Stimulated activated CD4-positive, alpha-beta T cell treated with anti-CD3 and anti-CD28 coated beads, Interleukin-15, amount 100 ng/mL, for 24 hours (primary cell): ENCODE data around the gene TK2.
"Not testable (repeated sequence)": the region's sequence is repeated elsewhere in the genome, so short reads cannot be mapped to it uniquely, and the experiment has no call there.

Source experiments
- DNase-seq: peaks from one replicate; pipeline ENCODE4 v3.0.0-alpha.2; 2020

Gene TK2

DNA sequence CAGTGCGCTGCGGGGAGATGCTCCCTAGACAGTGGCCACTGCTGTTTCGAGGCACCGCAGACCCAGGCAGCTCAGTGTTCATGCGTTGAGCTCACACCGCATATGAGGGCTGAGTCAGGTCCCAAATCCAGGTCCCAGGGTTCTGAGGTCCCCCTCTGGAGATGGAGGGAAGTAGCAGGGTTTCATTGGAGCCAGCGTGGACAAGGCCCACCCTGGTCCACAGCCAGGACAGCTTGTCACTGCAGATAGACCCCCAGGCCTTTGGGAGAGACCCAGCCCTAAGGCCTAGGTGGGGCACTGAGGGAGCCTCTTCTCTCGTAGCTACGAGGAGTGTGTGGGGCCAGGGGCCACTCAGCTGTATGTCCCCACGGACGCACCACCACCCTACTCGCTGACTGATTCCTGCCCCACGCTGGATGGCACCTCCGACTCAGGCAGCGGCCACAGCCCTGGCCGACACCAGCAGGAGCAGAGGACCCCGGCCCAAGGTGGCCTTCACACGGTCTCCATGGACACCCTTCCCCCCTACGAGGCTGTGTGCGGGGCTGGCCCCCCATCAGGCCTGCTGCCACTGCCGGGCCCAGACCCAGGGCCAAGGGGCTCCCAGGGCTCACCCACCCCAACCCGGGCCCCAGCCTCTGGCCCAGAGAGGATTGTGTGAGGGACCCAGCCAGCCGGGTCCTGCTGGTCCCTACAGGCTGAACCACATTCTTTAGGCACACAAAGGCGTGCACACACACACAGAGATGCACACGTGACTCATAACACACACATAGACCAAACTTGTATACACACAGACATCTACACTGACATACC is 69.4 kb downstream of the TK2 start:
- no peak for DNase-seq

DNA sequence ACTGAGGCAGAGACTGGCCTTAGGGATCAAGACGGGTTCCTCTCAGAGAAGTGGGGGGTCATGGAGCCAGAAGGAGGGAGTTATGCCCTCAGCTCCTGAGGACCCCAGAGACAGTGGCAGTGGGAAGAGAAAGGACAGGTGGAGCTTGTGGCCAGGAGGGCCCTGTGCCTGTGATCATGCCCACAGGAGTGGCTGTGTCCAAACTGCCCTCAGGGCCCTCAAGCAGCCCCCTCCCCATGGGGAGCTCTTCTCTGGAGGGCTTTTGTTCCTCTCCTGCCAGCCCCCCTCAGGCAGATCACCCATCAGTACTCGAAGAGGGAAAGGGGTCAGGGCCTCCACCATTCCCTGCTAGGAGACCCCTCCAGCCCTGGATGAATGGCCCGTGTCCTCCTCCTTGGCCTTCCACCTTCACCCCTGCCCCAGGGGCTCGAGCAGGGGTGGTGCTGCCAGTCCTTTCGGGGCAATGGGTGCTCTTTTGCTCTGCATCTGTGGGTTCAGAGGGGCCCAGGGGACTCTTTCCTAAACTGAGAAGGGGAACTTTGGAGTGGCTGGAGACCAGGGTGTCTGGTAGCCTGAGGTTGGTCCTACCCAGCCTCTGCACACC is 70.2 kb downstream of the TK2 start:
- DNase-seq = no peak

GRCh38 chr16:66478733-66479511 is 71.0 kb downstream of the TK2 start:
- peak; percentile 90 for DNase-seq

GRCh38 chr16:66477028-66477515 is 72.8 kb downstream of the TK2 start:
- no peak for DNase-seq

GRCh38 chr16:66476328-66477027 is 73.4 kb downstream of the TK2 start:
- peak; percentile 71 for DNase-seq

- no peak for DNase-seq
These were observed 74.7 kb downstream of the TK2 start for GRCh38 chr16:66475232-66475631.

DNA sequence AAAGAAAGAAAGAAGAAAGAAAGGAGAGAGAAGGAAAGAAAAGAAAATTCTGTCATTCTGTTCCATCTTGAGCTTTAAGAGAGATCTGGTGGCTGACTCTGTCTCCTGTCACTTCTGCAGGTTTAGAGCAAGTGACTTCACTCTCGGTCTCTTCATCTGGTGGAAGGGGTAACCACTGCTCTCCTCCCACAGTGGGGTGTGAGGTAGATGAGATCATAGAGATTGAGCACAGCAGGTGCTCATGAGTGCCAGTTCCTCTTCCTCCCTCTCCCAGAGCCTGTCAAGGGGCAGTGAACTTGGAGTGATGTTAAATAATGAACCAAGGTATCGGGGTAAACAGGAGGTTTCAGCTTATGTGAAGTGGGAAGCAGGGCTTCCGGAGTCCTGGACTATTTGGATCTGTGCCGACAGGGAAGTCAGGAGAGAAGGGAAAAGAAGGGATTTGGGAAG is 75.1 kb downstream of the TK2 start:
- DNase-seq = peak; percentile 59

DNA sequence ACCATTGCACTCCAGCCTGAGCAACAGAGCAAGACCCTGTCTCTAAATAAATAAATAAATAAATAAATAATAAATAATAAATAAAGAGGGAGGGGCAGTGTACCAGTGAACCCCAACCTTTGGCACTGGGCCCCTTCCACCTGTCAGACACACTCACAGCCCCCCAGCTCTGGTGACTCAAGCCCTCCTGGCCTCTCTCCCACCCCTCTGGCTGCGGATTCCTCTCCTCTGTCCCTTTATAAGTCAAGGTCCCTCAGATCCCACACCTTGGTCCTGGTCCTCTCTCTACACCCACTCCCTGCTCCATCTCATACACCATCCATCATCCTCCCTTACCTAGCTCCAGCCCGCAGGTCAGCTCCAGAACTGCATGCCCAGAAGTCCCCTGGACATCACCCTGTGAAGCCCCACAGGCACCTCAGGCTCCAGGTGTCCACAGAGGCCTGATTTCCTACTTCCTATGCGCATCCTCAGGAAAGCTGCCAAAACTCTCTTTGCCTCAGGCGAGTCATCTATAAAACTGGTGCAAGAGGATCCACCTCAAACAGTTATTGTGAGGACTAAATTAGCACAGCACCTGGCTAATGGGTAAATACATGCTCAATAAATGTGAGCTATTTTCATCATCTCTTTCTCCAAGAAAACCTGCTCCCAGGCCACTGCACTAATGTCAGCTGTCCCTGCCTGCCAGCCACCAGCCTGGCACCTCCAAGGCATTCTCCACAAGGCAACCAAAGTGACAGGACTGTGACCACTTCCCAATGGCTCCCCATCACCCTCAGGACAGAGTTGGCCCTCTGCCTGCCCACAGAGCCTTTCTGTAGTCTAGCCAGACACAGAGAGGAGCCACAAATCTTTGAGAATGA is 76.0 kb downstream of the TK2 start:
- no peak for DNase-seq

GRCh38 chr16:66473051-66473571 is 76.8 kb downstream of the TK2 start:
- DNase-seq = no peak

DNA sequence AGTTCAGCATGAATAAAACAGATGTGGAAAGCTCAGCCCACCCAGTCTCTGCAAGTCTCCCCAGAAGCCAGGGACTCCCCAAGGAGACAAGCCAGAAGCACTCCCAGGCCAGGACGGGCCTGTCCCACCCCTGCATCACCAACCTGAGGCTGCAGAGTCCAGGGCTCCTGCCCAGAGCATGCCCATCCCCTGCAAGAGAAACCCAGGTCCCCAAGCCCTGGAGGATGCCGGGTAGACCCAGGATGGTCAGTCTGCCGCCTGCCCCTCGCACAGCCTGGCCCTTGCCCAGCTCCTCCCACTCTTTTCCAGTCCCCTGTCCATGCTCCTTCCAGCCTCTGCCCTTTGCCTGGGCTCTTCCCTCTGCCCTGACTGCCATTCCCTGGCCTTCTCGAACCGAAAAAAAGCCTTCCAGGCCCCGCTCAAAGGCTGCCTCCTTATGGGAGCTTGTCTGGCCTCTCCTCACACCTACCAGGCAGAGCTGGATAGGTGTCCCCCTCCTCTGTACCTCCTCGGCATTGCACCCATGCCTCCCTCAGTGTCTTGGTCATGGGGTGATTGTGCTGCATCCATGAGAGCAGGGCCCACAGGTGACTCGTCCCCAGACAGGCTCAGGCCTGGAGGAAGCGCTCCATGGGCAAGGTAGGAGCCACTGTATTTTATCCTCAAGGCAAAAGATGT is 78.1 kb downstream of the TK2 start:
- no peak for DNase-seq

- no peak for DNase-seq
These were observed 78.7 kb downstream of the TK2 start for GRCh38 chr16:66471264-66471663.

- DNase-seq = no peak
These were observed 79.4 kb downstream of the TK2 start for GRCh38 chr16:66470556-66470955.

DNA sequence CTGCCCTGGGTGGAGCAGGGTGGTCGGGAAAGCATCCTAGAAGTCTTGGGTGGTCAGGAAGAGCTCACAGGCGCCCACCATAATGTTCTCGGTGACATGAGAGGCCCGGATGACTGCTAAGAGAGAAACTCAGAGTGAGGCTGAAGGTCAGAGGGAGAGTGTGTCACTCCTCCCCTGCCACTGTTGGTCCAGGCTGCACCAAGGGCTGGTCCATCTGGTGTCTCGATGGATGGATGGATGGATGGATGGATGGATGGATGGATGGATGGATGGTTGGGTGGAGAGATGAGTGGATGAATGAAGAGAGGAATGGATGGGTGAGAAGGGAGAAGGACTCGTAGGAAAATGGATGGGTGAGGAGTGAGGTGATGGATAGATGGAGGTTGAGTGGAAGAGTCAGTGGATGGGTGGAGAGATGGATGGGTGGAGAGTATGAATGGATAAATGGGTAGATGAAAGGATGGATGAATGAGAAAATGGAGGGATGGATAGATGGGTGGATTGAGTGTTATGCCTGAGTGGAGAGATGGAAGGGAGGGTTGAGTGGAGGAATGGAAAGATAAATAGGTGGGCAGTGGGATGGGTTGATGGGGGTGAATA is 79.9 kb downstream of the TK2 start:
- DNase-seq = no peak

- no peak for DNase-seq
These were observed 80.5 kb downstream of the TK2 start for GRCh38 chr16:66469291-66469946.

GRCh38 chr16:66468321-66468965 is 81.5 kb downstream of the TK2 start:
- no peak for DNase-seq

DNA sequence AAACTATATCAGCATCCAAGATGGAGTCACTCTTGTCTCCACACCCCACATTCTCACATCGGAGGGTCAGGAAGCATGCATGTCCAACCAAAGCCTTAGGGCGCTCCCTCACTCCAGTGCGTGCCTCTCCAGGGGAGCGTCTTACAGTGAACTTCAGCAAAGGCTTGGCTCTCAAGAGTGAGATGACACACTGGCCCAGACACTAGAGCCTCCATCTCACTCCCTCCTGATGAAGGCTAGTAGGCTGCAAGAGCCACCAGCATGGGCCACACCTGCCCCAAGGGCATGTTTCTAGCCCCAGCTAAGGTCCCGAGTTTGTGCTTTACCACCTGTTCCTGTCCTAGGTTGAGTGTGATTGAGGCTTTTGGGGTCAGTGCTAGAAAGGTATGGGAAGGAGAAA is 82.3 kb downstream of the TK2 start:
- DNase-seq = no peak

DNA sequence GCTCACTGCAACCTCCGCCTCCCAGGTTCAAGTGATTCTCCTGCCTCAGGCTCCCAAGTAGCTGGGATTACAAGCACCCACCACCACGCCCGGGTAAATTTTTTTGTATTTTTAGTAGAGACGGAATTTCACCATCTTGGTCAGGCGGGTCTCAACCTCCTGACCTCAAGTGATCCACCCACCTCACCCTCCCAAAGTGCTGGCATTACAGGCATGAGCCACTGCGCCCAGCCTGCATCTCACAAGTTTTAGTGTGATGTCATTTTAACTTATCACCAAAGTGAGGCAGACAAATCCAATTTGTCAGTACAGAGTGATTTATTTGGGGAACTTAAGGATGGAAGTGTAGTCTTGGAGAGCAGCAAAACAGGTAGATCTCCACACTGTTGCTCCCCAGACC is 83.3 kb downstream of the TK2 start:
- DNase-seq = not testable (repeated sequence)

GRCh38 chr16:66465946-66466345 is 84.0 kb downstream of the TK2 start:
- not testable (repeated sequence) for DNase-seq

GRCh38 chr16:66462912-66463311 is 87.0 kb downstream of the TK2 start:
- no peak for DNase-seq

DNA sequence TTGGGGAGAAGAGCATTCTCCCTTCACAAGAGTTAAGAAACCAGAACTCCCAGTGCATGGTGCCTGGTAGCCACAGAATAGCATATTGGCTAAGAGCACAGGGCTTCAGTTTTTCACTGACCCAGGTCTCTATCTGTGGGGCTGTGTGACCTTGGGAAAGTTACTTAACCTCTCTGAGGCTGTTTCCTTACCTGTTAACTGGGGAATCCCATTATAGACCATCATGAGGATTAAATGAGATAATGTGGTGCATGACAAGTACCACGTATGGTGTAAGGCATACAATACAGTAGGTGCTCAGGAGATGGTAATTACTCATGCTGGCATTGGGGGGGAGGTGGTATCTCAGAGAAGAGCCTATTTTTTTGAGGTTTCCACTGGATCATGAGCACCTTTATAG is 89.2 kb downstream of the TK2 start:
- no peak for DNase-seq
